Islet precursor cell (in vitro differentiated cells): Measurements from ENCODE around the gene PA2G4.
"Not testable (repeated sequence)": the region's sequence is repeated elsewhere in the genome, so short reads cannot be mapped to it uniquely, and the experiment has no call there.

Experiments
- DNase-seq: peaks from one replicate; pipeline ENCODE4 v3.0.0-alpha.2; 2018

PA2G4 gene

DNA sequence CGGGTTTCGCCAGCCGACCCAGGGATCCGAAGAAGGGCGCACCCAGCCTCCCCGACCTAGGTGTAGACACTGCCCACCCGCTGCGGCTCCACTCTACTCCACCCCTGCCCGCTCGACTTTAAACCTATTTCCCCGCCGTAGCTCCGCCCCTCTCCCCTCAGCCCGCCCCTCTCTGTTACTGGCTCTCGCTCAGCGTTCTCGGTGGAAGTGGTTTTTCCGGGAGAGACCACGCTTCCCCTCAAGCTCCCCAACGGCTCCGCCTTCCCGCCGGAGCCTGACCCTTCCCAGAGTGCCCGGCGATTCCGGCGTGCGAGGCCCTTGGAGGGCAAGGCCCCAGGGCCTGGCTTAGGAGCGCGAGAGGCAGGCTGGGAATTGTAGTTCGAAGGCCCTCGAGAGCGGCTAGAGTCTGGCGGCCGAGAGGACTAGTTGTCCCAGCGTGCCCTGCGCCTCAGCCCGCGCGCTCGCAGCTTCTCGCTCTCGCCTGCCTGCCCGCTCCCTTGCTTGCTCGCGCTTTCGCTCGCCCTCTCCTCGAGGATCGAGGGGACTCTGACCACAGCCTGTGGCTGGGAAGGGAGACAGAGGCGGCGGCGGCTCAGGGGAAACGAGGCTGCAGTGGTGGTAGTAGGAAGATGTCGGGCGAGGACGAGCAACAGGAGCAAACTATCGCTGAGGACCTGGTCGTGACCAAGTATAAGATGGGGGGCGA is at the start of gene PA2G4:
TSS of gene PA2G4 (plus strand) at position 451 of the 706 bp plus-strand sequence. CDS start at position 630, 179 bp downstream.
- peak; percentile 100 for DNase-seq

DNA sequence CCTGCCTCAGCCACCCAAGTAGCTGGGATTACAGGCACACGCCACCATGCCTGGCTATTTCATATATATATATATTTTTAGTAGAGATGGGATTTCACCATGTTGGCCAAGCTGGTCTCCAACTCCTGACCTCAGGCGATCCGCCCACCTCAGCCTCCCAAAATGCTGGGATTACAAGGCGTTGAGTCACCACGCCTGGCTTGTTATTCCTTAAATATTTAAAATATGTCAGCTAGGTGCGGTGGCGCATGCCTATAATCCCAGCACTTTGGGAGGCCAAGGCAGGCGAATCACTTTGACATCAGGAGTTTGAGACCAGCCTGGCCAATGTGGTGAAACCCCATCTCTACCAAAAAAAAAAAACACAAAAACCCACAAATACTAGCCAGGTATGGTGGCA is 44.4 kb upstream of the PA2G4 start:
- DNase-seq: peak; percentile 90

DNA sequence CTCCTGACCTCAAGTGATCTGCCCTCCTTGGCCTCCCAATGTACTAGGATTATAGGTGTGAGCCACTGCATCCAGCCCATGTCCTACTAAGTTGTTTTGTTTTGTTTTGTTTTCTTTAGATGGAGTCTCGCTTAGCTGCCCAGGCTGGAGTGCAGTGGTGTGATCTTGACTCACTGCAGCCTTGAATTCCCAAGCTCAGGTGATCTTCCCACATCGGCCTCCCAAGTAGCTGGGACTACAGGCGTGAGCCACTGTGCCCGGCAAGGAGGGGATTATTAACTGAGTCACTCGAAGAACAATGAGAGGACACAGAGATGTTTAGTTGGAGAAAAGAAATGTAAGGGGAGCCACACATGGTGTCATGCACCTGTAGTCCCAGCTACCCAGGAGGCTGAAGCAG is 42.4 kb upstream of the PA2G4 start:
- peak; percentile 64 for DNase-seq

DNA sequence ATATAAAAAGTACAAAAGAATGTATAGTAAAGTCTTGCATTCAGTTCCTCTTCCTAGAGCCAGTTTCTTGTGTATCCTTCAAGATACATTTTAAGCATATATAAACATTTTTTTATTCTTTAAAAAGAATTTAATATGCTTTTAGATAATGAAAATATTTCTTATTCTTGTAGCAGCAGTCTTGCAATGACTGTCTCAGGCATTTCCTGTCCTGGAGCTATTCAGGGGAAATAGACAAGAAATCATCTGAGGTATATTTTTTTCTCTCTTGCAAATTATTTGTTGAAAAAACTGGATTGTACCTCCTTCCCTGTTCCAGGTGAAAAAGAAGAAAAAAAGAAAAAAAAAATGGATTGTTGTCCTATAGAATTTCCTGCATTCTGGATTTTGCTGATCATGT is 41.4 kb upstream of the PA2G4 start:
- no peak for DNase-seq

DNA sequence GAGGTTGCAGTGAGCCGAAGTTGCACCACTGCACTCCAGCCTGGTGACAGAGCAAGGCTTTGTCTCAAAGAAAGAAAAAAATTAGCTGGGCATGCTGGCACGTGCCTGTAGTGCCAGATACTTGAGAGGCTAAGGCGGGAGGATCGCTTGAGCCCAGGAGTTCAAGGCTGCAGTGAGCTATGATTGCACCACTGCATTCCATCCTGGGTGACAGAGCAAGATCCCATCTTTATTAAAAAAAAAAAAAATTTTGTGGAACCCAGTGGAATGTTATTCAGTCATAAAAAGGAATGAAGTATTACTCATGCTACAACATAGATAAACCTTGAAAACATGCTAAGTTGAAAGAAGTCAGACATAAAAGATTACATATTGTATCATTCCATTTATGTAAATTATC is 32.7 kb upstream of the PA2G4 start:
- no peak for DNase-seq

DNA sequence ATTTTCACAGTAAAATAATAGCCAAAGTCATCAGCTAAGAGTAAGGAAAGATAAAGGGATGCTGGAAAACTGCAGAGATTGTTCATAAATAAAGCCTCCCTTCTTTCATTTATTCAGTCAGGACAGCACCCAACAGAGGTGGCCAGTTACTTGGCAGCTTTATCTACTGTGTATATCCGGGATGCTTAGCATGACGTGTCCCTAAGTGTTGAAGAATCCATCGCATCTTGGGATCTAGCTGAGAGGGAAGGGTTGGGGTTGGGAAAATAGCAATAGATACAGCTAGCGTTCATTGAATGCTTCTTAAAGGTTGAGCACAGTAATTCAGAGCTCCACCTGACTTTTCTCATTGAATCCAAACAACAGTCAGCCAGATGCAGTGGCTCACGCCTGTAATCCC is 30.0 kb upstream of the PA2G4 start:
- DNase-seq: no peak

DNA sequence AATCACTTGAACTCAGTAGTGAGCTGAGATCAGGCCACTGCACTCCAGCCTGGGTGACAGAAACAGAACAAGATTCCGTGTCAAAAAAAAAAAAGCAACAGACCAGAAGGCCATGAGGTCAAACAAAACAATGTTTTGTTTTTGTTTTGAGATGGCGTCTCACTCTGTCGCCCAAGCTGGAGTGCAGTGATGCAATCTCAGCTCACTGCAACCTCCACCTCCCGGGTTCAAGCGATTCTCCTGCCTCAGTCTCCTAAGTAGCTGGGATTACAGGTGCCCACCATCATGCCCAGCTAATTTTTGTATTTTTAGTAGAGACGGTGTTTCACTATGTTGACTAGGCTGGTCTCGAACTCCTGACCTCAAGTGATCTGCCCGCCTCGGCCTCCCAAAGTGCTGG is 26.4 kb upstream of the PA2G4 start:
- not testable (repeated sequence) for DNase-seq

DNA sequence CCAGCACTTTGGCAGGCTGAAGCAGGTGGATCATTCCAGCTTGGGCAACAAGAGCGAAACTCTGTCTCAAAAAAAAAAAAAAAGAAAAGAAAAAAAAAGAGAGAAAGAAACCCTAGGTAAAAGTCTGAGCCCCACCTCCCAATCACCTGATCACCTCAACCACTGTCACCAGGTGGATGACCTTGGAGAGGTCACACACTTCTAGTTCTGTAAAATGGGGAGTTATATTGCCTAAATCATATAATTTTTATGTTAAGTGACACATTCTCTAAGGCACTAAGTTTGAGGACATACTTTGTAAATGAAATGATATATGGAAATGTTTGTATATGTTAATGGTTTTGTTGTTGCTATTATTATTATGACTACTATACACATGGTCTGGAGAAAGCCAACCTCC is 25.9 kb upstream of the PA2G4 start:
- no peak for DNase-seq

DNA sequence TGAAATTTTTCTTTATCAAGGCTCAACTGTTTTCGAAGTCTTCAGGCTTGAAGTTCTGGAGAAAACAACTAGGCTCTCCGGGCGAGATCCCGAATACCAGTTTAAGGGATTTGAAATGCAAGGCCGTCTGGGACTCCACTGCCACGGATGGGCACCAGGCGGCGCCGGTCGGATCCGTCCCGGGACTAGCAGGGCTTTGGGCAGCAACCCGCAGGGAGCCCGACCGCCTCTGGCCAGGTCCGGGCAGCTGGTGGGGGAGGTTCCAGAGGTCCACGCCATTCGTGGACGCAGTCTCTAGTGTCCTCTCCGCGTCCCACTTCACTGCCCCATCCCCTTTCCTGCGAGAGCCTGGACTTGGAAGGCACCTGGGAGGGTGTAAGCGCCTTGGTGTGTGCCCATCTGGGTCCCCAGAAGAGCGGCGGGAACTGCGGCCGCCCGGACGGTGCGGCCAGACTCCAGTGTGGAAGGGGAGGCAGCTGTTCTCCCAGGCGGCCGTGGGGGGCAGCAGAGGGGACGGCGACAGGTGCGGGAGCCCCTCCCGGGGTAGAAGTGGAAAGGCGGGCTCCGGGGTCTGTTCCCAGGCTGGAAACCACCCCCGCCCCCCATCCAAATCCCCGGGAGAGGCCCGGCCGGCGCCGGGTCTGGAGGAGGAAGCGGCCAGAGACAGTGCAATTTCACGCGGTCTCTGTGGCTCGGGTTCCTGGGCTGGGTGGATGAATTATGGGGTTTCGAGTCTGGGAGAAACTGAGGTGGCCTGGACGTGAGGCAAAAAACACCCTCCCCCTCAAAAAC is 25.2 kb upstream of the PA2G4 start:
- peak; percentile 98 for DNase-seq

DNA sequence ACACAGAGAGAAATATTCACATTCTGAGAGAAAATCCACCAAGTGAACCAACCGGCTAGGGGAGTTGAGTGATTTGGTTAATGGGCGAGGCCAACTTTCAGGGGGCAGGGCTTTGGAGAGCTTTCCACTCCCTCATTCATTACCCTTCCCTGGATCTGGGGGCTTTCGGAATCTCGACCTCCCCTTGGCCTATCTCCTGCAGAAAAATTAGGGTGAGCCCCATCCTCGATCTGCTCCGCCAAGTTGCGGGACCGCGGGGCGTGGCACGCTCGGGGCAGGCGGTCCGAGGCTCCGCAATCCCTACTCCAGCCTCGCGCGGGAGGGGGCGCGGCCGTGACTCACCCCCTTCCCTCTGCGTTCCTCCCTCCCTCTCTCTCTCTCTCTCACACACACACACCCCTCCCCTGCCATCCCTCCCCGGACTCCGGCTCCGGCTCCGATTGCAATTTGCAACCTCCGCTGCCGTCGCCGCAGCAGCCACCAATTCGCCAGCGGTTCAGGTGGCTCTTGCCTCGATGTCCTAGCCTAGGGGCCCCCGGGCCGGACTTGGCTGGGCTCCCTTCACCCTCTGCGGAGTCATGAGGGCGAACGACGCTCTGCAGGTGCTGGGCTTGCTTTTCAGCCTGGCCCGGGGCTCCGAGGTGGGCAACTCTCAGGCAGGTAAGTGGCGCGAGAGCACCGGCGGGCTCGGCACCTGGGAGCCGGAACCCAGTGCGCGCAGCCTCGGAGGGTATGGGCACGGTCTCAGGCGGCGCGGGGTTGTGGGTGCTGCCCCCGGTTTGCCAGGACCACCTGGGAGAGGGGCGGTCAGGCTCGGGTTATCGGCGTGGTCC is 24.4 kb upstream of the PA2G4 start, which contains the start of gene ERBB3:
TSS of gene ERBB3 (plus strand) at position 443 of the 833 bp plus-strand sequence. CDS start at position 579, 136 bp downstream.
- DNase-seq: peak; percentile 98

DNA sequence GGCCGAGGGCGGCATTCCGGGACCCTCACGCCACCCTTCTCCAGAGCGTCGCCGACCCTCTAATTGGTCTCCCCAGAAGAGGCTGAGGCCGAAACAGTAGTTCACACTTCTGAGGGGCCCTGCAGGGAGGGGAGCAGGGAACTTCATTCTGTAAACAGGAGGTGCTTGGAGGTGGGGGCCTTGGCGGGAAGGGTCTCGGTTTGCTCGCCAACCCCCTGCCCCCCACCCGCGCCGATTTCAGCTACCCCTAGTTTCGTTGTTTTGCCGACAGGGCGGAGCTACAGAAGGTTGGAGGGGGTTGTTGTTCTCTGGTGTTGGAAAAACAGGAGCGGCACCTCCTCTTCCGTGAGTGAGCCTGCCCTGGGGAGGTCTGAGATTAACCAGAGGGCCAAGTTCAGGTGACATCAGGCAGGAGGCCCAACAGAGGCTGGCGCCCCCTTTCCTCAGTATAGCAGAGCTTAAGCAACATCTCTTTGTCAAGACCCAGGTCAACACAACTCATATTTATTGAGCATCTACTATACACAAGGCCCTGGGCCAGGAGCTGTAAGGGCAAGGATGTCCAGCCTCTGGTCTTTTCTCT is 23.7 kb upstream of the PA2G4 start:
- peak; percentile 85 for DNase-seq

DNA sequence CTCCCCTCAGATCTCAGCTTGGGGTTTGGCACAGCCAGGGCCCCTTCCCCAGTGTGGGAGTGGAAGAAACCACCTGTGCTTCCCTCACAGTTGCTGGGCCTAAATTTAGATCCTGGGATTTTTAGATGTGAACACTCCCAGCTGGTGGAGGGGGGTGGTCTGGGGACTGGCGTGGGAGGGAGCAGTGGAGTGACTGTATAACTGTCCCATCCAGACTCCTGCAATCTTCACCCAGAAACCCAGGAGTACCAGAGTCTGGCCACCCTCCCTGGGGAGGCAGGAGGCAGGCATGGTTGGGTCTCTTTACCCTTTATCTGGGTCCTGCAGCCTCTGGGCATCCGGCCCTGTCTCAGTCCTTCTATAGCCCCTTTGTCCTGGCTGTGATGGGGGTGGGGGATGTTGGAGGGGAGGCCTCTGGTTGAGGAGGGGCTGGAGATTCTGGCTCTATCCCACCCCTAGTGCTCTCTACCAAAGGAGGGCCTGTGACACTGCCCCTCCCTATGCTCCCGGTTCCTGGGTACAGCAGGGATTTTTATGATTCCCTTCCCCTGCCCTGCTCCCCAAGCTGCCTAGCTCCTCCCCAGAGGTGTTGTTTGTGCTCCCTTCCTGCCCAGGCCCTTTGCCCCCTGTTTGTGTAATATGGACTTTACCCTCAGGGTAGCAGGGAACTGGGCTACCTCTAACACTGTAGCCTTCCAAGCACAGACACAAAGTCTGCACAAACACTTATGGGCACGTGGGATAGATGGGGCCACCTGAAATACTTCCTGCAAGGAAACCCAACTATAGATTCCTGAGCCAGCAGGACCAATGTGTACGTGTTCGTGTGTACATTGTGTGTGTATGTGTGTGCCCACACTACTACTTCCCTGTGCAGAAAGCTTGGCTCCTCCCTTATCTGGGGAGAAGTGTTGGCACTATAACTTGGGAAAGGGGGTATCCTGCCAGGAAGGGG is 22.7 kb upstream of the PA2G4 start:
- DNase-seq: peak; percentile 76

DNA sequence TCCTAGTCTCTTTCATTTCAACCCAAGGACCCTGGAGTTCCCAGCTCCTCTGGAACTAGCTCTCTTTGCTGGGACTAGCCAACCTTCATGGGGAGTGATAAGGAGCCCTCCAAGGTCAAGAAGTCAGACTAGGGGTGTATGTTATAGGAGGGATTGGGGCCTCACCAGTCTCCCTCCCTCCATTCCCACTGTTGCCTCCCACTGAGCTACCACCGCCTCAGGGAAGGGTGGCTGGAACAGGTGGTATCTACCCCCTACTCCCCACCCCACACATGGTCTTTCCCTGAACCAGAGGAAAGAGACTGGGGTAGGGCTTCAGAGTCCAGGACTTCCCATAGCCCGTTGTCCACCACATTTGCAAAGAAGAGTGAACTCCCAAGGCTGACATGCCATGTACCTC is 22.0 kb upstream of the PA2G4 start:
- DNase-seq: no peak

DNA sequence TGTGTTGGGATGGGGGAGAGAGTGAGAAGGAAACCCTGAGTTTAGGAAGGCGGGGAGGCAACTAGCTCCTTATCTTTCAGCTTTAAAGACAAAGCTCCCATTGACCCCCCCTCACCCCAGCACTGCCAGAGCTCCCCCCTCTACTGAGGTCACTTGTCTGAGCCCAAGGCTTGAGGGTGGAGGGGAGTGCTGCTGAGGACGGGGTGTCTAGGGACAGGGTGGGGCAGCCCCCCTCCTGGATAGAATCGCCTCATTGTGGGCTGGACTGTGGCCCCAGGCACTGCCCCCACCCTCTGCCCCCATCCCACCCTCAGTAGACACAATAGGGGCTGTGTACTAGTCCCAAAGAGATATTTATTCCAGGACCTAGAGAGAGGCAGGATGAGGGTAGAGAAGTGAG is 21.4 kb upstream of the PA2G4 start:
- no peak for DNase-seq

DNA sequence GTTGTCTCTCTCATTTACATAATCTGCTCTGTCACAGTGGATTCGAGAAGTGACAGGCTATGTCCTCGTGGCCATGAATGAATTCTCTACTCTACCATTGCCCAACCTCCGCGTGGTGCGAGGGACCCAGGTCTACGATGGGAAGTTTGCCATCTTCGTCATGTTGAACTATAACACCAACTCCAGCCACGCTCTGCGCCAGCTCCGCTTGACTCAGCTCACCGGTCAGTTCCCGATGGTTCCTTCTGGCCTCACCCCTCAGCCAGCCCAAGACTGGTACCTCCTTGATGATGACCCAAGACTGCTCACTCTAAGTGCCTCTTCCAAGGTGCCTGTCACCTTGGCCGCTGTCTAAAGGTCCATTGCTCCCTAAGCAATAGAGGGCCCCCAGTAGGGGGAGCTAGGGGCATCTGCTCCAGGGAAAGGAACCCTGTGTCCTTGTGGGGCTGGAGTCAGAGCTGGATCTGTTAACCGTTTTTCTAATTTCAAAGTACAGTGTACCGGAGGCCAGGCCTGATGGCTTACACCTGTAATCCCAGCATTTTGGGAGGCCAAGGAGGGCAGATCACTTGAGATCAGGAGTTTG is 19.3 kb upstream of the PA2G4 start:
- peak; percentile 73 for DNase-seq

DNA sequence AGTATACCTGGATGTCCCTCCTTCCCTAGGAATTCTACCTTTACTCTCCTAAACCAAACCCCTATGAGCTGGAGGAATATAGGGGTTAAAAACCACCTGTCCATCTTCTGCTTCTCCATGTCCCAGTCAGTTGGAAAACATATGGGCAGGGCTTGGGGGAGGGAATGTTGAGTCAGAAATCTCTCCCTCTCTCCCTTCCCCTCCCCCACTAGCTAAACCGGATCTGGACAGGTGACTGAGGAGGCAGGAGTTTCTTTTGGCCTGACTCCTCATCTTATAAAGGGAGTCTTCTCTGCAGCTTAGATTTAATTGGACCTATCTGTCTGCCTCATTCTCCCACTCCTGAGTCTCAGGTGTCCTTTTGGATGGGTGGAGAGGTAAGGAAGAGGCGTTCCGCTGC is 18.3 kb upstream of the PA2G4 start:
- peak; percentile 83 for DNase-seq

DNA sequence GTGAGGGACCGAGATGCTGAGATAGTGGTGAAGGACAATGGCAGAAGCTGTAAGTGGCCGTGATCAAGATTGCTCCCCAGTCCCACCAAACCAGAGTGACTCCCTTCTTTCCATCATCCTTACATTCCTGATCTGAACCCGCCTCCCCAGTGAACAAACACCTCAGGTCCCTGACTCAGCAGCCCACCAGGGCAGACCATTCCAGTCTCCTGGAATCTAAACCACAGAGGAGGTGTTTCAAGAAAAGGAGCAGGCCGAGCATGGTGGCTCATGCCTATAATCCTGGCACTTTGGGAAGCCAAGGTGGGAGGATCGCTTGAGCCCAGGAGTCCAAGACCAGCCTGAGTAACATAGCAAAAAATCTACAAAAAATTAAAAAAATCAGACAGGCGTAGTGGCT is 17.8 kb upstream of the PA2G4 start:
- peak; percentile 81 for DNase-seq

DNA sequence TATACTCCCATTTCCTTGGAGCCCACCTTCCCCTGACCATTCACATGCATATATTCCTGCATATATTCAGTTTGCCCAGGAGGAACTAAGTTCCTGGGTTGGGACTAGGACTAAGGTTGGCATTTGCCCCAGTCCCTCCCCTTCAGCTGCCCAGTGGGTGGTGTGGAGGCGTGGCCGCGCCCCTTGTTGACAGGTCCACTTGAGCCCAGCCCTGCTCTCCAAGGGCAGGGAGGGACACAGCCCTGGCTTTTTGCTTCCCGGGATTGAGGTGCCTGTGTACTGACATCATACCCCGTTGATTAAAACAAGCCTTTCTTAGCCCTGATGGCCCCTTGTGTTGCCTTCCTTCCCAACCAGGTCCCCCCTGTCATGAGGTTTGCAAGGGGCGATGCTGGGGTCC is 17.1 kb upstream of the PA2G4 start:
- DNase-seq: no peak

DNA sequence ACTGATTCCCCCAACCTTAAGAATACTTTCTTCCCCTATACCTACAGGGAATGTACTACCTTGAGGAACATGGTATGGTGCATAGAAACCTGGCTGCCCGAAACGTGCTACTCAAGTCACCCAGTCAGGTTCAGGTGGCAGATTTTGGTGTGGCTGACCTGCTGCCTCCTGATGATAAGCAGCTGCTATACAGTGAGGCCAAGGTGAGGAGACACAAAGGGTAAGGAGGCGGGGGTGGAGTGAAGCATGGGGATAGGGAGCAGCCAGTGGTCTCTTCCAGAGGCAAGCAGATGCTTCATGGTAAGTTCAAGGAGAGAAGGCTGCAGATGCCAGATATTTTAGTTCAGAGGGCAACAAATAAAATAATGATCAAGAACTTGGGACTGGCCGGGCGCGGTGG is 6.6 kb upstream of the PA2G4 start:
- DNase-seq: no peak

DNA sequence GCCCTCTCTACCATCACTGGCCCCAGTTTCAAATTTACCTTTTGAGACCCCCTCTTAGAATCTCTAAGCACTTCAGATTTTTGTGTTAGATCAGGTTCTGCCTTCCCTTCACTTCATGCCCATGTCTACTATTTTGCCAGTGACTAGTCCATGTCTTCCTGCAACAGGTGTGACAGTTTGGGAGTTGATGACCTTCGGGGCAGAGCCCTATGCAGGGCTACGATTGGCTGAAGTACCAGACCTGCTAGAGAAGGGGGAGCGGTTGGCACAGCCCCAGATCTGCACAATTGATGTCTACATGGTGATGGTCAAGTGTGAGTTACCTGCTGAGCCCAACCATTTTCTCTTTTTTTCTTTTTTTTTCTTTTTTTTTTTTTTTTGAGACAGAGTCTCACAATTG is 5.8 kb upstream of the PA2G4 start:
- no peak for DNase-seq

DNA sequence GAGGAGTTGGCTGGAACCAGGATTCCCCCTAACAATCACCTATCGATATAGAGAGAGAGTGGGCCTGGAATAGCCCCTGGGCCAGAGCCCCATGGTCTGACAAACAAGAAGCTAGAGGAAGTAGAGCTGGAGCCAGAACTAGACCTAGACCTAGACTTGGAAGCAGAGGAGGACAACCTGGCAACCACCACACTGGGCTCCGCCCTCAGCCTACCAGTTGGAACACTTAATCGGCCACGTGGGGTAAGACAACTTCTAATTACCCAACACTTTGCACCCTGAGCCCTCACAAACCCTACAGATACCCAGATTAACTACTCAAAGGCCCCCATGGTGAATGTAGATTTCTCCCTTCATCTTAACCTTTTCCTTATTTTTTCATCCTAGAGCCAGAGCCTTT is 4.6 kb upstream of the PA2G4 start:
- DNase-seq: no peak
